GM23338 (cell line): ENCODE results near the gene SRPX. TPM values are rescaled to one million over a fixed set of nuclear protein-coding genes. Genes with fewer than 3 reads are reported as not detected.
A peak's percentile ranks its signal among the peaks of the same experiment; 100 is the strongest.

Experiments
- ATAC-seq: fragments of 200-7000 bp; cut with Tn5 transposase; 3 replicates; pipeline ENCODE4 v1.9.1; 2020
- DNase-seq: peaks from one replicate; pipeline ENCODE4 v3.0.0-alpha.2; 2015; ENCODE audit warnings: low spot score
- H2AFZ ChIP-seq: fragments of 200-600 bp; sonication (generic); 2 replicates; pipeline ENCODE4 v1.8.0; 2016; ENCODE audit warnings: antibody characterized with exemption, mild to moderate bottlenecking, moderate library complexity
- H3F3A ChIP-seq: fragments of 200-600 bp; sonication (generic); replicated peaks from 2 replicates; pipeline ENCODE4 v1.8.0; 2017; ENCODE audit warnings: antibody characterized with exemption, mixed run types, low read depth
- H3K27ac ChIP-seq: fragments of 200-600 bp; sonication (generic); 2 replicates; pipeline ENCODE4 v1.6.1; 2016; ENCODE audit warnings: low read depth
- H3K27me3 ChIP-seq: fragments of 200-600 bp; sonication (generic); 2 replicates; pipeline ENCODE4 v1.8.0; 2016; ENCODE audit warnings: mild to moderate bottlenecking, mixed run types, moderate library complexity; ENCODE audit not compliant: insufficient read depth
- H3K36me3 ChIP-seq: fragments of 200-600 bp; sonication (generic); 2 replicates; pipeline ENCODE4 v1.8.0; 2016; ENCODE audit warnings: mild to moderate bottlenecking; ENCODE audit not compliant: insufficient read depth
- H3K4me1 ChIP-seq: fragments of 200-600 bp; sonication (generic); 2 replicates; pipeline ENCODE4 v1.8.0; 2016; ENCODE audit warnings: mild to moderate bottlenecking, moderate library complexity; ENCODE audit not compliant: insufficient read depth
- H3K4me2 ChIP-seq: fragments of 200-600 bp; sonication (generic); 2 replicates; pipeline ENCODE4 v1.7.1; 2017; ENCODE audit warnings: mixed run types
- H3K4me3 ChIP-seq: fragments of 200-600 bp; sonication (generic); 2 replicates; pipeline ENCODE4 v1.6.1; 2016; ENCODE audit warnings: mixed run types
- H3K79me2 ChIP-seq: fragments of 200-600 bp; sonication (generic); replicated peaks from 2 replicates; pipeline ENCODE4 v1.8.0; 2017; ENCODE audit warnings: mild to moderate bottlenecking; ENCODE audit not compliant: insufficient read depth
- H3K9me2 ChIP-seq: fragments of 200-600 bp; sonication (generic); 2 replicates; pipeline ENCODE4 v1.8.0; 2017; ENCODE audit not compliant: insufficient read depth
- H4K20me1 ChIP-seq: fragments of 200-600 bp; sonication (generic); replicated peaks from 2 replicates; pipeline ENCODE4 v1.8.0; 2017; ENCODE audit warnings: mild to moderate bottlenecking; ENCODE audit not compliant: insufficient read depth
- H3K27ac Mint-ChIP-seq: 2 replicates; pipeline ENCODE4 v1.8.0; 2020; ENCODE audit warnings: inconsistent platforms, mild to moderate bottlenecking, moderate library complexity, mixed read lengths
- H3K27me3 Mint-ChIP-seq: 3 replicates; pipeline ENCODE4 v1.8.0; 2022; ENCODE audit warnings: low read depth, mild to moderate bottlenecking, moderate library complexity, mixed read lengths, inconsistent platforms; ENCODE audit not compliant: insufficient read depth, poor library complexity
- H3K36me3 Mint-ChIP-seq: 3 replicates; pipeline ENCODE4 v1.8.0; 2021; ENCODE audit warnings: low read depth, mild to moderate bottlenecking, inconsistent platforms, moderate library complexity, mixed read lengths
- H3K4me1 Mint-ChIP-seq: 3 replicates; pipeline ENCODE4 v1.8.0; 2020; ENCODE audit warnings: mild to moderate bottlenecking, inconsistent platforms, mixed read lengths
- H3K4me3 Mint-ChIP-seq: 3 replicates; pipeline ENCODE4 v1.8.0; 2021; ENCODE audit warnings: moderate library complexity, mild to moderate bottlenecking, inconsistent platforms, mixed read lengths
- H3K9me3 Mint-ChIP-seq: 3 replicates; pipeline ENCODE4 v1.8.0; 2020; ENCODE audit warnings: moderate library complexity, mild to moderate bottlenecking, inconsistent platforms, mixed read lengths
- EZH2phosphoT487 ChIP-seq: fragments of 200-600 bp; sonication (generic); IDR thresholded peaks from one replicate; pipeline ENCODE4 v1.8.1; 2018; ENCODE audit warnings: antibody characterized with exemption; ENCODE audit not compliant: unreplicated experiment
- NANOG ChIP-seq: IDR thresholded peaks from 2 replicates; pipeline ENCODE4 v1.6.1; 2016; ENCODE audit warnings: antibody characterized with exemption, borderline replicate concordance
- POLR2AphosphoS5 ChIP-seq: IDR thresholded peaks from 2 replicates; pipeline ENCODE4 v1.6.1; 2016; ENCODE audit warnings: antibody characterized with exemption, low read depth
- ZNF114 ChIP-seq: fragments of 250-450 bp; sonication (Bioruptor Pico); IDR thresholded peaks from 2 replicates; pipeline ENCODE4 v1.5.0; 2020; ENCODE audit warnings: mild to moderate bottlenecking, moderate library complexity
- ZNF331 ChIP-seq: fragments of 250-450 bp; sonication (Bioruptor Pico); IDR thresholded peaks from 2 replicates; pipeline ENCODE4 v1.5.0; 2020; ENCODE audit warnings: low read depth, mild to moderate bottlenecking, moderate library complexity
- polyA plus RNA-seq: library from polyadenylated mRNA; unstranded; fragments of >200 nt; fragmentation: Nextera tagmentation; extraction: Ambion mirVana; gene quantifications from 2 replicates; pipeline ENCODE4 v1.2.1, GENCODE V29; 2016
- total RNA-seq: library from RNA; depleted of rRNA; stranded (reverse); fragments of >200 nt; shearing (Covaris generic); gene quantifications from 2 replicates; pipeline ENCODE4 v1.2.3, GENCODE V29; 2014
- TF ChIP-seq, protein P1 (sequence below), 2 experiments: fragments of 200-600 bp in 1 of 2; sonication (generic) in 1 of 2; conservative IDR thresholded peaks; 2 replicates each; pipeline versions ENCODE4 v1.5.1 to v1.6.1; 2016 to 2017; ENCODE audit warnings: antibody characterized with exemption in 2 of 2, low read depth in 2 of 2, mild to moderate bottlenecking in 2 of 2, moderate library complexity in 1 of 2
- TF ChIP-seq, protein P2 (sequence below): IDR thresholded peaks from 2 replicates; pipeline ENCODE4 v1.6.1; 2016; ENCODE audit warnings: antibody characterized with exemption
- TF ChIP-seq, protein P3 (sequence below): IDR thresholded peaks from one replicate; pipeline ENCODE4 v1.6.1; 2018; ENCODE audit warnings: antibody characterized with exemption; ENCODE audit not compliant: unreplicated experiment

Gene SRPX
- total and polyA plus RNA-seq, 2 experiments from 2014 or later: 14.3 to 16.9 TPM

DNA sequence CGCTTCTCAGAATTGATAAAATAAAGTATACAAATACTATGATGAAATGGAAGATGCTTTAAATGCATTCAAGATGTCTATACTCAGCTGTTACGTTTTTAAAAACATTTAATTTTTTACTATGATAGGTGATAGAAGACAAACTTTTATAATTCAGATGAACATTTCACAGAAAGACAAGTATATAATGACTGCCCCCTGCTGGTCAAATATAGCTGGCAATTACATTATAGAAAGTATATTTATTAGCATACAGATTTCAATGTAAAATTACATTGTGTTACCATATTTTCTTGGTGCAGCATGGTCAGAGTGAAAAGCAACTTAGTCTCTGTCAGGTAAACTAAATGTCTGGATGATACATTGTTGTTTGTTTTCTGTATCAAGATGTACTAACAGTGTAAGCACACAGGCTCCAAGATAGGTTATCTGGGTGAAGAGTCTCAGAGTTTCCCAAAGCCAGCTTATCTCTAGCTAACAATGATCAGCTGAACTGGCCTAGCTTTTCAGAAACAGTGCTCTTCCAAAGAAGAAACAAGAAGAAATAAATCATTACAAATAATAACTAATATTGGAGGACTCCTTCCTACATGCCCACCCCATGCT lies 54.1 kb downstream of the SRPX start:
- Mint-ChIP-seq H3K4me3 (no peak overlapping the region), H3K27ac (no peak overlapping the region), H3K27me3 (no peaks in the 10 kb centered on the region), H3K4me1 (peaks cover 9% of the 10 kb centered on the region; the same call in 2 of the 3 replicates), H3K36me3 (no peaks in the 10 kb centered on the region), H3K9me3 (no peaks in the 10 kb centered on the region)
- Histone ChIP-seq H3K36me3 (no peaks in the 10 kb centered on the region), H3K4me3 (no peak overlapping the region), H3F3A (no peaks in the 10 kb centered on the region), H4K20me1 (no peaks in the 10 kb centered on the region), H3K79me2 (no peaks in the 10 kb centered on the region), H3K27me3 (no peaks in the 10 kb centered on the region), H2AFZ (no peak overlapping the region), H3K4me2 (no peak overlapping the region), H3K9me2 (no peaks in the 10 kb centered on the region), H3K27ac (no peak overlapping the region), H3K4me1 (peaks cover 5% of the 10 kb centered on the region; the same call in 1 of the 2 replicates)
- ATAC-seq (no peak), DNase-seq (peak; percentile 51)
- no peak for TF ChIP-seq ZNF331
- TF ChIP-seq, protein P1, sequence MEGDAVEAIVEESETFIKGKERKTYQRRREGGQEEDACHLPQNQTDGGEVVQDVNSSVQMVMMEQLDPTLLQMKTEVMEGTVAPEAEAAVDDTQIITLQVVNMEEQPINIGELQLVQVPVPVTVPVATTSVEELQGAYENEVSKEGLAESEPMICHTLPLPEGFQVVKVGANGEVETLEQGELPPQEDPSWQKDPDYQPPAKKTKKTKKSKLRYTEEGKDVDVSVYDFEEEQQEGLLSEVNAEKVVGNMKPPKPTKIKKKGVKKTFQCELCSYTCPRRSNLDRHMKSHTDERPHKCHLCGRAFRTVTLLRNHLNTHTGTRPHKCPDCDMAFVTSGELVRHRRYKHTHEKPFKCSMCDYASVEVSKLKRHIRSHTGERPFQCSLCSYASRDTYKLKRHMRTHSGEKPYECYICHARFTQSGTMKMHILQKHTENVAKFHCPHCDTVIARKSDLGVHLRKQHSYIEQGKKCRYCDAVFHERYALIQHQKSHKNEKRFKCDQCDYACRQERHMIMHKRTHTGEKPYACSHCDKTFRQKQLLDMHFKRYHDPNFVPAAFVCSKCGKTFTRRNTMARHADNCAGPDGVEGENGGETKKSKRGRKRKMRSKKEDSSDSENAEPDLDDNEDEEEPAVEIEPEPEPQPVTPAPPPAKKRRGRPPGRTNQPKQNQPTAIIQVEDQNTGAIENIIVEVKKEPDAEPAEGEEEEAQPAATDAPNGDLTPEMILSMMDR (conservative IDR thresholded peaks at IDR 0.05; ENCODE audit: low read depth in 2 of 2): peak in 1 of 2 experiments; percentile 71; a peak in 3 of 4 replicates
- no peak for TF ChIP-seq EZH2phosphoT487
- TF ChIP-seq POLR2AphosphoS5: no peak

DNA sequence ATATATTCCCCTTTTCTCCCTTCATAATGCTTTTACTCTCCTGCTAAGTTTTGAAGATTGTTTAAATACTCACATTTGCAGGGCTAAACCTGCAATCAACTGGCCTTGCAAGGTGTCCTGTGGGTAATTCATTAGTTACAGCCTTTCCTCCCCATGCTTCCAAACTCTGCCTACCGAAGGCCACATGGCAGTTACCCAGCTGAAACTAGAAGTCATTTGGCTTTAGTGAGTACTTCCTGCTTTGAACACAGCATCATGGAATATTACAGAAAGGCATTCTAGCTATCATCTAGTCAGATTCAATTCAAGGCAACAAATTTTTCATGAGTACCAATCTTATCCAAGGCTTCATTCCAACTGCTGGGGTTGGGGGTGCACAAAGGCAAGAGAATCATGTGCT lies 55.6 kb downstream of the SRPX start:
- DNase-seq (no peak), ATAC-seq (no peak)
- H3K4me2 ChIP-seq: no peak overlapping the region
- Mint-ChIP-seq H3K9me3 (no peaks in the 10 kb centered on the region), H3K27ac (no peak overlapping the region), H3K4me1 (no peaks in the 10 kb centered on the region), H3K36me3 (no peaks in the 10 kb centered on the region), H3K27me3 (peaks cover 1% of the 10 kb centered on the region), H3K4me3 (no peak overlapping the region)
- H4K20me1 ChIP-seq: no peaks in the 10 kb centered on the region
- no peak overlapping the region for H2AFZ ChIP-seq
- no peaks in the 10 kb centered on the region for H3F3A ChIP-seq
- no peak overlapping the region for H3K4me3 ChIP-seq
- H3K79me2 ChIP-seq: no peaks in the 10 kb centered on the region
- H3K4me1 ChIP-seq: no peaks in the 10 kb centered on the region
- no peaks in the 10 kb centered on the region for H3K36me3 ChIP-seq
- no peaks in the 10 kb centered on the region for H3K27me3 ChIP-seq
- TF ChIP-seq, protein P2, sequence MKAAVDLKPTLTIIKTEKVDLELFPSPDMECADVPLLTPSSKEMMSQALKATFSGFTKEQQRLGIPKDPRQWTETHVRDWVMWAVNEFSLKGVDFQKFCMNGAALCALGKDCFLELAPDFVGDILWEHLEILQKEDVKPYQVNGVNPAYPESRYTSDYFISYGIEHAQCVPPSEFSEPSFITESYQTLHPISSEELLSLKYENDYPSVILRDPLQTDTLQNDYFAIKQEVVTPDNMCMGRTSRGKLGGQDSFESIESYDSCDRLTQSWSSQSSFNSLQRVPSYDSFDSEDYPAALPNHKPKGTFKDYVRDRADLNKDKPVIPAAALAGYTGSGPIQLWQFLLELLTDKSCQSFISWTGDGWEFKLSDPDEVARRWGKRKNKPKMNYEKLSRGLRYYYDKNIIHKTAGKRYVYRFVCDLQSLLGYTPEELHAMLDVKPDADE: no peak
- TF ChIP-seq ZNF114 (CRISPR knock-in tag) (no peak), NANOG (no peak)
- TF ChIP-seq, protein P3, sequence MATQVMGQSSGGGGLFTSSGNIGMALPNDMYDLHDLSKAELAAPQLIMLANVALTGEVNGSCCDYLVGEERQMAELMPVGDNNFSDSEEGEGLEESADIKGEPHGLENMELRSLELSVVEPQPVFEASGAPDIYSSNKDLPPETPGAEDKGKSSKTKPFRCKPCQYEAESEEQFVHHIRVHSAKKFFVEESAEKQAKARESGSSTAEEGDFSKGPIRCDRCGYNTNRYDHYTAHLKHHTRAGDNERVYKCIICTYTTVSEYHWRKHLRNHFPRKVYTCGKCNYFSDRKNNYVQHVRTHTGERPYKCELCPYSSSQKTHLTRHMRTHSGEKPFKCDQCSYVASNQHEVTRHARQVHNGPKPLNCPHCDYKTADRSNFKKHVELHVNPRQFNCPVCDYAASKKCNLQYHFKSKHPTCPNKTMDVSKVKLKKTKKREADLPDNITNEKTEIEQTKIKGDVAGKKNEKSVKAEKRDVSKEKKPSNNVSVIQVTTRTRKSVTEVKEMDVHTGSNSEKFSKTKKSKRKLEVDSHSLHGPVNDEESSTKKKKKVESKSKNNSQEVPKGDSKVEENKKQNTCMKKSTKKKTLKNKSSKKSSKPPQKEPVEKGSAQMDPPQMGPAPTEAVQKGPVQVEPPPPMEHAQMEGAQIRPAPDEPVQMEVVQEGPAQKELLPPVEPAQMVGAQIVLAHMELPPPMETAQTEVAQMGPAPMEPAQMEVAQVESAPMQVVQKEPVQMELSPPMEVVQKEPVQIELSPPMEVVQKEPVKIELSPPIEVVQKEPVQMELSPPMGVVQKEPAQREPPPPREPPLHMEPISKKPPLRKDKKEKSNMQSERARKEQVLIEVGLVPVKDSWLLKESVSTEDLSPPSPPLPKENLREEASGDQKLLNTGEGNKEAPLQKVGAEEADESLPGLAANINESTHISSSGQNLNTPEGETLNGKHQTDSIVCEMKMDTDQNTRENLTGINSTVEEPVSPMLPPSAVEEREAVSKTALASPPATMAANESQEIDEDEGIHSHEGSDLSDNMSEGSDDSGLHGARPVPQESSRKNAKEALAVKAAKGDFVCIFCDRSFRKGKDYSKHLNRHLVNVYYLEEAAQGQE: no peak
- no peak overlapping the region for H3K27ac ChIP-seq
- no peaks in the 10 kb centered on the region for H3K9me2 ChIP-seq
